HepG2 (cell line): ENCODE data around the gene AGAP3. TPM values are rescaled to one million over a fixed set of nuclear protein-coding genes. Genes with fewer than 3 reads are reported as not detected.

Experiments used
- ATAC-seq: fragments of 200-7000 bp; cut with Tn5 transposase; 3 replicates; pipeline ENCODE4 v1.9.1; 2020; ENCODE audit warnings: mild to moderate bottlenecking, moderate library complexity
- BruUV-seq: library from RNA; stranded (reverse); fragments of 400-500 nt; replicated peaks from 2 replicates; lab custom pipeline; 2021; lab: Mats Ljungman, UMichigan
- CTCF ChIA-PET: fragments of 300-600 bp; formaldehyde crosslinking; extraction: SDS; loops from one replicate; lab custom pipeline; 2021; ENCODE audit warnings: low total read pairs, inconsistent platforms, low intra/inter-chr PET ratio; lab: Yijun Ruan, JAX
- POLR2A ChIA-PET: fragments of 350-600 bp; sonication (Branson Sonifier 250); formaldehyde crosslinking; loops from one replicate; lab custom pipeline; 2020; ENCODE audit warnings: antibody characterized with exemption, inconsistent platforms; lab: Yijun Ruan, JAX
- DNase-seq: peaks from one replicate; pipeline ENCODE4 v3.0.0-alpha.2; 2015; ENCODE audit warnings: low spot score
- FAIRE-seq: peaks from 3 replicates; lab custom pipeline; 2011; peaks lifted over from hg19 to GRCh38; lab: Jason Lieb, UNC
- H2AFZ ChIP-seq: one replicate; pipeline ENCODE4 v1.6.1; 2011; ENCODE audit warnings: low read length, inconsistent platforms
- H3K27ac ChIP-seq: fragments of 300-600 bp; 3 replicates; pipeline ENCODE4 v1.8.0; 2011; ENCODE audit warnings: mixed run types, mild to moderate bottlenecking, mixed read lengths, low read length, inconsistent platforms; ENCODE audit not compliant: insufficient read depth; ENCODE audit errors: extremely low read length
- H3K27me3 ChIP-seq, 2 experiments: fragments of 200-600 bp in 1 of 2; 2 replicates in 1 of 2; 3 replicates in 1 of 2; pipeline versions ENCODE4 v1.6.0 to v1.8.0; 2011; ENCODE audit warnings: low read length in 2 of 2, mild to moderate bottlenecking in 2 of 2, moderate library complexity in 2 of 2, inconsistent platforms in 1 of 2; ENCODE audit not compliant: insufficient read depth in 2 of 2, control insufficient read depth in 1 of 2
- H3K36me3 ChIP-seq, 2 experiments: fragments of 200-600 bp in 1 of 2; replicated peaks in 1 of 2; 2 replicates in 1 of 2; 3 replicates in 1 of 2; pipeline versions ENCODE4 v1.5.1 to v1.8.0; 2011; ENCODE audit warnings: low read length in 2 of 2, inconsistent platforms in 1 of 2; ENCODE audit not compliant: insufficient read depth in 2 of 2, control insufficient read depth in 1 of 2
- H3K4me1 ChIP-seq: 2 replicates; pipeline ENCODE4 v1.5.1; 2012; ENCODE audit warnings: low read length, inconsistent platforms; ENCODE audit not compliant: insufficient read depth
- H3K4me2 ChIP-seq: 2 replicates; pipeline ENCODE4 v1.6.0; 2011; ENCODE audit warnings: low read depth, low read length, inconsistent platforms
- H3K4me3 ChIP-seq, 3 experiments: fragments of 200-600 bp in 1 of 3; sonication (generic), shearing (Covaris generic) in 1 of 3; replicated peaks in 1 of 3; 2 replicates each; pipeline ENCODE4 v1.5.1; 2011 to 2016; ENCODE audit warnings: low read length in 3 of 3, inconsistent platforms in 2 of 3, low read depth in 2 of 3, mild to moderate bottlenecking in 2 of 3, control low read depth in 1 of 3, mixed read lengths in 1 of 3; ENCODE audit not compliant: insufficient read depth in 1 of 3
- H3K79me2 ChIP-seq: one replicate; pipeline ENCODE4 v1.6.1; 2011; ENCODE audit warnings: low read length, inconsistent platforms; ENCODE audit not compliant: insufficient read depth
- H3K9ac ChIP-seq: 2 replicates; pipeline ENCODE4 v1.6.0; 2011; ENCODE audit warnings: mild to moderate bottlenecking, low read depth, low read length, inconsistent platforms; ENCODE audit not compliant: insufficient read depth
- H3K9me3 ChIP-seq: 2 replicates; pipeline ENCODE4 v1.5.1; 2012; ENCODE audit warnings: mild to moderate bottlenecking, low read length
- H4K20me1 ChIP-seq: 2 replicates; pipeline ENCODE4 v1.6.0; 2011; ENCODE audit warnings: inconsistent platforms, mild to moderate bottlenecking, low read length, moderate library complexity; ENCODE audit not compliant: insufficient read depth
- AGO2 ChIP-seq: fragments of 200-400 bp; formaldehyde crosslinking; optimal IDR thresholded peaks from 2 replicates; pipeline ENCODE3; 2017; ENCODE audit warnings: mild to moderate bottlenecking, low read depth, low read length, moderate library complexity
- CREB1 ChIP-seq, 2 experiments: fragments of 450-650 bp in 1 of 2; IDR thresholded peaks; 2 replicates each; pipeline ENCODE4 v1.6.1; 2016 to 2017; ENCODE audit warnings: control low read depth in 1 of 2, mild to moderate bottlenecking in 1 of 2, missing compliant biosample characterization in 1 of 2, missing genetic modification characterization in 1 of 2
- EHMT2 ChIP-seq: fragments of 200-600 bp; sonication (generic); IDR thresholded peaks from 2 replicates; pipeline ENCODE4 v1.7.0; 2017; ENCODE audit warnings: antibody characterized with exemption, low read depth, low read length, borderline replicate concordance
- MTF2 ChIP-seq: sonication (generic); formaldehyde crosslinking; IDR thresholded peaks from 2 replicates; pipeline ENCODE4 v1.5.0; 2020; ENCODE audit warnings: missing genetic modification reagents, borderline replicate concordance
- RBFOX2 ChIP-seq: fragments of 200-400 bp; formaldehyde crosslinking; IDR thresholded peaks from 2 replicates; pipeline ENCODE4 v1.6.1; 2017; ENCODE audit warnings: low read depth, mild to moderate bottlenecking, low read length
- SAP130 ChIP-seq: IDR thresholded peaks from 2 replicates; pipeline ENCODE4 v1.6.1; 2016; ENCODE audit warnings: low read depth
- SP140L ChIP-seq: sonication (generic); formaldehyde crosslinking; IDR thresholded peaks from 2 replicates; pipeline ENCODE4 v1.4.0; 2020; ENCODE audit warnings: missing genetic modification reagents, borderline replicate concordance
- ZNF224 ChIP-seq: sonication (generic); formaldehyde crosslinking; IDR thresholded peaks from 2 replicates; pipeline ENCODE4 v1.5.0; 2020; ENCODE audit warnings: mild to moderate bottlenecking, missing genetic modification reagents
- WGBS: methylation state at CpG from one replicate; pipeline ENCODE4 v1.1.6; 2017; ENCODE audit warnings: low lambda C conversion rate; 5-methylcytosine and 5-hydroxymethylcytosine counted together
- in situ Hi-C: cut with HindIII; loops from 2 replicates; pipeline ENCODE4 v1.10.0; 2017; ENCODE audit warnings: low pct_unique_long_range_greater_than_20kb; ENCODE audit not compliant: extremely low pct_ligation_motif_present
- intact Hi-C: fragments of 100-400 bp; cut with micrococcal nuclease; formaldehyde crosslinking; loops from one replicate; pipeline ENCODE4 v1.10.0; 2022; ENCODE audit not compliant: unreplicated experiment
- polyA plus RNA-seq, 8 experiments: library from polyadenylated mRNA; depleted of rRNA in 3 of 8; stranded (reverse) in 7 of 8; unstranded in 1 of 8; fragments of >200 nt; fragmentation: Illumina TruSeq in 4 of 8; extraction: Trizol in 4 of 8; gene quantifications; 2 replicates each; pipeline versions ENCODE4 v1.2.1 to v1.2.3, GENCODE V29; 2011 to 2016; ENCODE audit warnings: low read depth in 4 of 8, missing spikeins in 1 of 8, mixed read lengths in 1 of 8; ENCODE audit not compliant: insufficient read depth in 1 of 8
- total RNA-seq, 5 experiments: library from RNA; depleted of rRNA; stranded (reverse); fragments of >200 nt; fragmentation: Illumina TruSeq; extraction: Trizol; gene quantifications; 2 replicates each; pipeline ENCODE4 v1.2.3, GENCODE V29; 2016; ENCODE audit warnings: low read depth in 1 of 5
- TF ChIP-seq, protein P1 (sequence below): sonication (generic); formaldehyde crosslinking; IDR thresholded peaks from 2 replicates; pipeline ENCODE4 v1.8.0; 2023; ENCODE audit warnings: mild to moderate bottlenecking, missing genetic modification reagents
- TF ChIP-seq, protein P2 (sequence below): IDR thresholded peaks from 2 replicates; pipeline ENCODE4 v1.6.1; 2016; ENCODE audit warnings: missing genetic modification reagents, missing compliant biosample characterization
- TF ChIP-seq, protein P3 (sequence below): sonication (generic); formaldehyde crosslinking; IDR thresholded peaks from 2 replicates; pipeline ENCODE4 v1.5.0; 2020; ENCODE audit warnings: missing genetic modification reagents

Gene AGAP3
- total and polyA plus RNA-seq, 2 of the 13 experiments (the other 11 are each of a cell fraction or from before 2014, with no cell fraction given) = 31.3 to 61.4 TPM

DNA sequence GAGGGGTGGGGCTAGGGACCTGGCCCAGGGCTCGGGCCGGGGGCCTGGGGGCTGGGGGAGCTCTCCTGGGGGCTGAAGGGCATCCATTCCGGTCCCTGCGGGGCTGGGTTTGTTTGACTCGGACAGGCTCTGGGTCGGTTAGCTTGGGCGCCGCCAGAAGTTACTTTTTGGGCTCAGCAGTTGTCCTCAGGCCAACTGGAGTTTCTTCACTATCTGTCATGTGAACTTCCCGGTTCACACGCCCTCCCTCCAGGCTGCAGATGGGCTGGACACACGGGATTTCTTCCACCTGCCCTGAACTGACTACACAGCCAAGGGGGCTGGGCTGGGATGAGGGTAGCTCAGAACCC, 23.1 kb upstream of the AGAP3 start:
- Histone ChIP-seq H3K27ac (peak overlapping the region; percentile 95), H3K4me1 (peaks cover 45% of the 10 kb centered on the region), H3K9me3 (no peaks in the 10 kb centered on the region), H3K79me2 (peaks cover 16% of the 10 kb centered on the region), H4K20me1 (peaks cover 4% of the 10 kb centered on the region; the same call in 1 of the 2 replicates), H3K4me2 (peak overlapping the region; percentile 97), H3K4me3 (peak overlapping the region; percentile 62 to 80 (median 70)), H2AFZ (no peak overlapping the region), H3K36me3 (peaks cover 9 to 38% of the 10 kb centered on the region in 2 experiments; a peak in 4 of 5 replicates), H3K9ac (peak overlapping the region; percentile 82), H3K27me3 (no peaks in the 10 kb centered on the region; a peak in 1 of 5 replicates)
- in situ Hi-C loops (no loop called here), intact Hi-C loops (no loop called here)
- 0 out of 2 replicates have a peak, but pooled peaks have one; percentile 64 for TF ChIP-seq MTF2 (CRISPR knock-in tag)
- TF ChIP-seq ZNF224 = 0 out of 2 replicates have a peak, but pooled peaks have one; percentile 40
- TF ChIP-seq, protein P1, sequence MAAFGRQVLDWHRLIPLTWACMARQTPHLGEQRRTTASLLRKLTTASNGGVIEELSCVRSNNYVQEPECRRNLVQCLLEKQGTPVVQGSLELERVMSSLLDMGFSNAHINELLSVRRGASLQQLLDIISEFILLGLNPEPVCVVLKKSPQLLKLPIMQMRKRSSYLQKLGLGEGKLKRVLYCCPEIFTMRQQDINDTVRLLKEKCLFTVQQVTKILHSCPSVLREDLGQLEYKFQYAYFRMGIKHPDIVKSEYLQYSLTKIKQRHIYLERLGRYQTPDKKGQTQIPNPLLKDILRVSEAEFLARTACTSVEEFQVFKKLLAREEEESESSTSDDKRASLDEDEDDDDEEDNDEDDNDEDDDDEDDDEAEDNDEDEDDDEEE (CRISPR knock-in tag) = no peak
- TF ChIP-seq SAP130 = 0 out of 2 replicates have a peak, but pooled peaks have one; percentile 2
- ATAC-seq = peak; percentile 3
- CTCF ChIA-PET = no interaction called here
- no peak for FAIRE-seq
- peak; percentile 41 for DNase-seq
- BruUV-seq = no TSS peak
- 0% methylated on average over 3 of the region's 11 CpGs for WGBS
- POLR2A ChIA-PET = interaction anchor here (0.6 to 4.4 kb wide), 19 partner anchors 9 to 457 kb away, joined by 3 to 144 read pairs (median 6); partner anchors contain the start of genes ABCB8, ABCF2, AGAP3 and FASTK

DNA sequence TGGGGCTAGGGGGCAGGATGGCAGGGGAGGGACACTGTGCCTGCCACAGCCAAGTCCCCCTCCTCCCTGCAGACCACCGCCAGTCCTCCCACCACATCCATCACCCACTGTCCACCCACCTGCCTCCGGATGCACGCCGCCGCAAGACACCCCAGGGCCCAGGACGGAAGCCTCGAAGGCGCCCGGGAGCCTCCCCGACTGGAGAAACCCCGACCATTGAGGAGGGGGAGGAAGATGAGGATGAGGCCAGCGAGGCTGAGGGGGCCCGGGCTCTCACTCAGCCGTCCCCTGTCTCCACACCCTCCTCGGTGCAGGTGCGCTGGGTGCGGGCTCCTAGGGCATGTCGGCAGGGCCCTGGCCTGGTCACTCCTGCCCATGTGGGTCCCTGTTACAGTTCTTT, 21.8 kb upstream of the AGAP3 start:
- Histone ChIP-seq H2AFZ (no peak overlapping the region), H3K4me2 (no peak overlapping the region), H3K9ac (no peak overlapping the region), H3K27ac (no peak overlapping the region), H3K4me1 (peaks cover 40% of the 10 kb centered on the region), H3K9me3 (no peaks in the 10 kb centered on the region), H3K36me3 (peaks cover 11 to 47% of the 10 kb centered on the region in 2 experiments; a peak in 4 of 5 replicates), H3K79me2 (peaks cover 16% of the 10 kb centered on the region), H3K27me3 (no peaks in the 10 kb centered on the region; a peak in 1 of 5 replicates), H3K4me3 (no peak overlapping the region), H4K20me1 (peaks cover 4% of the 10 kb centered on the region; the same call in 1 of the 2 replicates)
- DNase-seq = no peak
- ChIA-PET POLR2A (interaction anchor here (4.4 kb wide), 1 partner anchor 17 kb away, joined by 144 read pairs; the partner anchor contains the start of genes FASTK and TMUB1), CTCF (no interaction called here)
- ATAC-seq = no peak
- no peak for FAIRE-seq
- BruUV-seq = no TSS peak
- 96% methylated on average over 4 of the region's 18 CpGs for whole genome bisulfite sequencing
- in situ Hi-C loops = no loop called here
- TF ChIP-seq CREB1 (IDR thresholded peaks at IDR 0.05) (no peak), CREB1 (CRISPR knock-in tag; IDR thresholded peaks at IDR 0.05) (no peak), EHMT2 (no peak), SP140L (CRISPR knock-in tag) (no peak), AGO2 (peak; percentile 54), RBFOX2 (0 out of 2 replicates have a peak, but pooled peaks have one; percentile 53)
- TF ChIP-seq, protein P2, sequence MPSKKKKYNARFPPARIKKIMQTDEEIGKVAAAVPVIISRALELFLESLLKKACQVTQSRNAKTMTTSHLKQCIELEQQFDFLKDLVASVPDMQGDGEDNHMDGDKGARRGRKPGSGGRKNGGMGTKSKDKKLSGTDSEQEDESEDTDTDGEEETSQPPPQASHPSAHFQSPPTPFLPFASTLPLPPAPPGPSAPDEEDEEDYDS (CRISPR knock-in tag) = no peak
- TF ChIP-seq, protein P3, sequence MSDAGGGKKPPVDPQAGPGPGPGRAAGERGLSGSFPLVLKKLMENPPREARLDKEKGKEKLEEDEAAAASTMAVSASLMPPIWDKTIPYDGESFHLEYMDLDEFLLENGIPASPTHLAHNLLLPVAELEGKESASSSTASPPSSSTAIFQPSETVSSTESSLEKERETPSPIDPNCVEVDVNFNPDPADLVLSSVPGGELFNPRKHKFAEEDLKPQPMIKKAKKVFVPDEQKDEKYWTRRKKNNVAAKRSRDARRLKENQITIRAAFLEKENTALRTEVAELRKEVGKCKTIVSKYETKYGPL (CRISPR knock-in tag) = no peak
- intact Hi-C loops = no loop called here
